ENCODE data around the gene HNRNPA2B1.
"Not testable (repeated sequence)": the region's sequence is repeated elsewhere in the genome, so short reads cannot be mapped to it uniquely, and the experiment has no call there.

HNRNPA2B1 gene

DNA sequence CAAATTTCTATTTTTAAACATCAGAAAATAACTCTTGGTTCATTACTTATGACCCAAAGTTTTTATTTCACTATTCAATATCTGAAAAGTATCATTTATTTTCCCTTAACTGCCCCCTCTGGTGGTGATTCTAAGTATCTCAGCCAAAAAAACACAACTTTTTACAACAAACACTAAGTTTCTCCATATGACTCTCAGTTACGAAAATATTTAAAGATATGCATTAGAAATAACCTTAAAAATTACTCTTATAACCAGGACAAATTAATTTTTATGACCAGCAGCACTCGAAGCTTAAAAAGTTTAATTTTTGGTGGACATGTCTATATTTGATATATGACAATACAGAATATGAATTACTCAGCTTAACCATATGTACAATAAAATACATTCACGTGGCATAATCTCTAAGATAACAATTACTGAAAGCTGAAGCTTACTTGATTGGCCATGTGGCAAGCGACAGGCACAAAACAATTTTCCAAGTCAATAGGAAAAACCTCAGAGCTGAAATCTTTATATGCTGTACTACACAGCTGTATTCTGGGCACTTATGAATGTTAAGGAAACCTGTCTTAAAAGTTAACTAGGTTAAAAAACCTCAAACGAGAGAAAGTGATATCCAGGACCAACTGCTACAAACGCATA is 2.3 kb downstream of the HNRNPA2B1 start:
- no peak for DNase-seq (ENCODE audit: low read depth in 2 of 2)

DNA sequence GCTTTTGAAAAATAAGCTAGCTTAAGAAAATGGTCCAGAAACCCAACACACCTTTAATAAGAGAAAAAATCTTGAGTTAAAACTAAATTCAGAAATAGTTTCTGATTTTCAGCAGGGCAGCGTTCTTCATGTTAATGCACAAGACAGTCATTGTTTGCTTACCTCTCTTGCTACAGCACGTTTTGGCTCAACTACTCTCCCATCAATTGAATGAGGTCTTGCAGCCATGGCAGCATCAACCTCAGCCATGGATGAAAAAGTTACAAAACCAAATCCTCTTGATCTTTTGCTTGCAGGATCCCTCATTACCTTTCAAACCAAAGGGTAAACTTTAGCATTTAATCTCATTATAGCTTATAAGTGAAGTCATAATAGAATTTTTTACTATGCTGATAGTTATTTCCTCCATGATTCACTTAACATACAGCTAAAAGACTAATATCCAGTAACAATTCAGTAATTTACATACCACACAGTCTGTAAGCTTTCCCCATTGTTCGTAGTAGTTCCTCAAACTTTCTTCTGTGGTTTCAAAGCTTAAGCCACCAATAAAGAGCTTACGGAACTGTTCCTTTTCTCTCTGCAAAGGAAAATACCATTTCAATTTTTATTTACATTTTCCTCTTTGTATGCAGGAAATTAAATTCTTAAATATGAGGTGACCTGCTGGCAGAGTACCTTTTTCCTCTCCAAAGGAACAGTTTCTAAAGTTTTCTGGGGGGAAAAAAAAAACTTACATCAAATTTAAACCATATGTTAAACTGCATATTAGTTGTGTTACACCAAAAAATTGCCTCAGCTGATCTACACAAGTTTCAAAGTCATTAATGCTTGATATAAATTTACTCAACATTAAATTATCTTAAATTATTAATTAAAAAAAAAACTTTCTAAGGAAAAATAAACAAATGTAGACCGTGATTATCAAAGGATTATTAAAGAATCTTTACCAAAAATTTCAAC is 3.1 kb downstream of the HNRNPA2B1 start:
- no peak for DNase-seq (ENCODE audit: low read depth in 2 of 2)

DNA sequence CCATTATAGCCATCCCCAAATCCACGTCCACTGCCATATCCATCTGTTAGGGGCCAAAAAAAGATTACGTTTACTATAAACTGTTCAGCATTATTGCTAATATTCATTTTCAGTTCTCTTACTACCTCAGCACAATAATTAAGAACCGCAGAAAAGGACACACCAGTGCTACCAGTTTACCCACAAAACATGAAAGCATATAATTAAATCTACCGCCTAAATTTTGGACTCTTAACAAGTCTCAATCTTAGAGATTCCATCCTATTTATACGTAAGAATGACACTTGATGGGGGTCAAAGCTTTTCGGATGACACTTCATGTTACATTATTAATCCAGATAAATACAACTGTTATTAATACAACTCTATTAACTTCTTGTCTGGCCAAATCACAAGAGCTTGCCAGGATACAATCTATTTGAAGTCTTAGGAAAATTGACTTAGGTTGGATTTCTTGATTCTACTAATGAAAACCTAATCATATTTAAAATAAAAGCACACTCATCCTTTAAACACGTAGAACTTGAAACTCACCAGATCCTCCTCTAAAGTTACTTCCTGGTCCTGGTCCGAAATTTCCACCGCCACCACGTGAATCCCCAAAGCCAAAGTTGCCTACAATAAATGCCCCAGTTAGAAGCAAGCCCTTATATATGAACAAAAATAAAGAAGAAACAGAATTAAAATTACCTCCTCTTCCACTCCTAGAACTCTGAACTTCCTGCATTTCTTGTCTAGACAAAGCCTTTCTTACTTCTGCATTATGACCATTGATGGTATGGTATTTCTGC is 4.5 kb downstream of the HNRNPA2B1 start:
- no peak for DNase-seq (ENCODE audit: low read depth in 2 of 2)

DNA sequence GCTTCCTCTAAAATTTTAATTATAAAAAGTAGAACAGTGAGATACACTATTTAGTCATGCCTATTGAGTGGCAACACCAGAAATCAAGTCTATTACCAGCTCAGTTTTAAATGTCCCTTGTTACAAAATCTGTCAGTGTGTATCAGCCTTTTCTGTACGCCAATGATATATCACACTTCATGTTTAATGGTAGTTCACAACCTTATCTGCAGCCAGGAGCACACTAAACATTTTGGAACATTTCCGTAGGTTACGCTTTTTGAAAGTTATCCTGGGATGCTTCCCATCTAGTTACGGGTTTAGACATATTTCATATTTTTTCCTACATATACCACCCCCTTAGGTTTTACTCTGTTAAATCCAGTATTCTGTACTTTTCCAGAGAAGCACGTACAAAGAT is 5.4 kb downstream of the HNRNPA2B1 start:
- DNase-seq (ENCODE audit: low read depth in 2 of 2): no peak

DNA sequence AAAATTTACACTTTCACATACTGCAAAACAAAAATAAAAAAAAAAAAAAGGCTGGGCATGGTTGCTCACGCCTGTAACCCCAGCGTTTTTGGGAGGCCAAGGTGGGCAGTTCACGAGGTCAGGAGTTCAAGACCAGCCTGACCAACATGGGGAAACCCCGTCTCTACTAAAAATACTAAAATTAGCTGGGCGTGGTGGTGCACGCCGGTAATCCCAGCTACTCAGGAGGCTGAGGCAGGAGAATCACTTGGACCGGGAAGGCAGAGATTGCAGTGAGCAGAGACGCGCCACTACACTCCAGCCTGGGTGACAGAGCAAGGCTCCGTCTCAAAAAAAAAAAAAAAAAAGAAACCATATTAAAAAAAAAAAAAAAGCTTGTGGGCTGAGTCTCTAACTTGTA is 5.8 kb downstream of the HNRNPA2B1 start:
- DNase-seq (ENCODE audit: low read depth in 2 of 2): not testable (repeated sequence)

DNA sequence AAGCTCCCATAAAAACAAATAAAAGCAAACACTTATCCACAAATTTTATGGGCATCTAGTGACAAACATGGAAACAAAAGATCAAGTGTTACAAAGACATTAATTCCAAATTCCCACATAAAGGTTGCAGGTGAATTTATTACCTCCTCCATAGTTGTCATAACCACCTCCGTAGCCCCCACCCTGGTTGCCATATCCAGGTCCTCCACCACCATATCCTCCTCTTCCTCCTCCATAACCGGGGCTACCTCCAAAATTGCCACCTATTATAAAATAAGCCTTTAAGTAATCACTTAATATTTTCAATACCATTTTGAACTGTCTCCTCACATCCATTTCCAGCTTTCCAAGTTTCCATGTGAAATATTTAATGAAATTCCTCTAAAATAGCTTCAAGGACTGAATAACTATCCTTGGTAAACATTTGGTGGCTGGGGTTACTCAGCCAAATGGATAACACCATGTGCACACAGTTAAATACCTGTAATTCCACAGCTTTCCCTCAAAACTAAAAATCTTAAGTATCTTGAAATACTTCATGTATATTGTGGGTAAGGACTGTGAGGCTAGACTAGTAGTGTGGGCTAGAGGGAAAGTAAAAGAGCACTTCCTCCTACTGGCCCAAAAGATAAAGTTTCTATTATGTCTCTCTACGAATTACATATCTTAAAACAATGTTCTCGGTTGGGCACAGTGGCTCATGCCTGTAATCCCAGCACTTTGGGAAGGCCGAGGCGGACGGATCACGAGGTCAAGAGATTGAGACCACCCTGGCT is 6.9 kb downstream of the HNRNPA2B1 start:
- DNase-seq (ENCODE audit: low read depth in 2 of 2): no peak

DNA sequence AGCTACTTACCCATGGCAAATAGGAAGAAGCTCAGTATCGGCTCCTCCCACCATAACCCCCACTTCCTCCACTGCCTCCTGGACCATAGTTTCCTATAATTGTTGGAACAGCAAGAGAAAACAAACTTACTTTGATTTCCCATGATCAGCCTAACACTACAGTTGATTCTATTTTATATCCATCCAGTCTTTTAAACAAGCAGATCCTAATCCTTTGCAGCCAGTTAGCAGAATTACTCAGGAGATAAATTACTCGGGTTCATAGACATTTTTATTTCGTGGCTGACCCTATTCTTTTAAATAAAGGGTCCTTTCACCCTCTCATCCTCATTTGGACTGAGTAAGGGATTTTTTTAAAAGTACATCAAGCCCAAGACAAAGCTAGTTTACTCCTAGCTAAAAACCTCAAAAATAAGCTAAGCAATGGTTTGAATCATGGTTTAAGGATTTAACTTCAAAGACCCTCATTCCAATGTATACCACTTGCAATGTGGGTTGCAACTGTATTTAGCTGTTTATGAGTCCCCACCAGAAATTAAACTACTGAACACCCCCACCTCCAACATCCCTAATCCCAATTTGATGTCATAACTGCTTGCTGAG is 8.0 kb downstream of the HNRNPA2B1 start:
- no peak for DNase-seq (ENCODE audit: low read depth in 2 of 2)

DNA sequence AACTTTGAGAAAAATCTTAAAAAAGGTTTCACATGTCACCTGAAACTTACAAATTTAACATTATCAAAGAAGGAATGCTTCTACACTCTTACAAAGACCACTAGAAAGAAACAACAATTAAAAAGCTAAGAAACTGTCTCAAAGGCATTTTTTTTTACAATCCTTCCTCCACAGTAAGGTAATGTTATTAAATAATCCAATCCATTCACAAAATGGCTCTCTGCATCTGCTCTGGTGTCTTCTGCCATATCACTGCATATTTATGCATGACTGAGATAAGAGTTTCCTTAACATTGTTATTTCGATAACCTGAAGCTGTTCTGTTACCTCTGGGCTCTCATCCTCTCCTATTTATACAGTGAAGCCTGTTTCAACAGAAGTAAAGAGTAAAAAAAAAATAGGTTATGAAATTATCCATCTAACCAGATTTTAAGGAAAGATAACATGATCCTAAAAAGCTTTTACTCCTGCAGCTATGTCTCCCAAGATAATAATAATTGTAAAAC is 8.5 kb downstream of the HNRNPA2B1 start:
- DNase-seq (ENCODE audit: low read depth in 2 of 2): no peak

DNA sequence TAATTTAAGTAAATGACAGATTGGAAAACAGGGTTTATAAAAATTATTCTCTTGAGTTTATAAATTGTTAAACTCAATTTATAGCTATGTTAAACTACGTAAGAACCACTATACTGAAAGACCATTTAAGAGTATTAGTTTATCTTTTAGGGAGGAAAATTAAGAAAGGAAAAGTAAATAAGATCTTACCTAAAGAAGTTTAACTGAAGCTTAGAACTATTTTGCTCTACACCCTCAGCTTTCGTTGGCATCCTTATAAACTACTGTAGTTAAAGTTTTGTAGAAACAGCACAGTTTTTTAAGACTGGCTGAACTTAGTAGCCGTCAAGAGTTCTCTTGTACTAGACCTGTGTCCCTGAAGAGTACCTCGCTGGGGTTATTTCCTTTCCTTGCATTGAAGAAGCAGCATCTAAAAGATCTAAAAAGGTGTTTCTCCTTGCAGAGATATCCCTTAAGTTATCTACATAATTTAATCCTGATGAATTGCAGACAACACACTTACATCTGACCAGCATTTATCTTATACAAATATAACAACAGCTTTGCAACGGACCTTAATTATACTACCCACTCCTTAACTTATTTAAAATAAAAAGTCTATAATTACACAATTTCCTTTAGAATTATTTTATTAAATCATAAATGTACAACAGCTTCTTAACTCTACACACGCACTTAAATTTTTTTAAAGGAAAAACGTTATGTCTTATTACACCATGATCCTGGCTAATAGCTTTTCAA is 9.1 kb downstream of the HNRNPA2B1 start:
- DNase-seq (ENCODE audit: low read depth in 2 of 2): no peak

DNA sequence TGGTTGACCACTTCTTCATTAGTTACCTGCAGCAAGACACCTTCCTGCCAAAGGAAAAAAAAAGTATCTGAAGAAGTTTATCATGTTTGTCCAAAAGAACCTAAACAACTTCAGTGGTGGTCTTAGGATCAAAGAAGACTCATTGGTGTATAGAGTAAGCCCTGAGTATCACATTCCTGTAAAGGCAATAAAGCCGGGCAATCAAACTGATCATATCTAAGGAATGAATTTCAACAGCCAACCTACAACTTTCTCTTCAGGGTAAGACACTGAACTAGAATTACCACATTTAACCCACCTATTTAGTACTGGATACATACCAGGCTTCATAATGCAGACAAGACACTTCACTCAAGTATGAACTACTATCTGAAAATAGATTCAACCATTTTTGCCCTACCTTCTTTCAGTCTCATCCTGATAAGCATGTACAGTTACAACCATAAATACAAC is 10.1 kb downstream of the HNRNPA2B1 start:
- no peak for DNase-seq (ENCODE audit: low read depth in 2 of 2)

DNA sequence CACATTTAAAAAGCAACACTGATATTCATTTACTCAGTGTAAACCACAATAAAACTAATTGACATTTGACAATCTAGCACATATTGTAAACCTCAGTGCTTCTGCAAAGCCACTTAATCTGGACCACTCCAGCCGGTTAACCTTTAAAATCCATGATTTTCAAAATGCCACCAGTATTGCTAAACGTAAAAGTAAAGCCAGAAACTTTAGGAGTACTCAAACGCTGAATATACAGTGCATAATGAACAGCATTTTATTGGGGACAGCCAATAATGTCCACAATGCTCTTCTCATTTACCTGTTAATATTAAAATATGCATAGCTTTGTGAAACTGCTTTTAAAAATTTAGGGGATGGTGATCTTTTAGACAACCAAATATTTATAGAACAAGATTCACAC is 10.8 kb downstream of the HNRNPA2B1 start:
- no peak for DNase-seq (ENCODE audit: low read depth in 2 of 2)

DNA sequence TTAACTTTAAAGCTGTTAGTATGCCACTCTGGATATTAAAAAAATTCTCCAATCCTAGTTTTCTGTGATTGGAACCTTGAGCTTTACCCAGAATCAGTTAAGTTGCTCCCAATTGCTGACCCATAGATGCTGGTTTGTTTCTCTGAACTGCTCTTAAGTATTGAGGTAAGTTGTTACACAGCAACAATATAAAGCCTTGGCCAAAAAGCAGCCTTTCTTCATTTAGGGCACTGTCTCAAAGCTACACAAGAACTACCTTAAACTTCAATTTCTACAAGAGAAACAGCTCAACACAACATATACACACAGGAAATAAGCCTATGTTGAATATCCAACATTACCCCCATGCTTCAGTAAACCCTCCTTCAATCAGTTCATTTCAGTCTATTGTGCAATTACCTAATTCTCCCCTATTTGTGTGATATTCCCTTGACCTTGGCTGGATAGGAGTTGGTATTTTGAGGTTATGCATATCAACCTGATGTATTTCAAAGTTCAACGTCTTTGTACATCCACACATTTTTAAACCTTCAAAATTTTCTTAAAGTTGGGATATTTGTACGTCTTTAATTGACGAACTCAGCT is 11.5 kb downstream of the HNRNPA2B1 start:
- no peak for DNase-seq (ENCODE audit: low read depth in 2 of 2)

DNA sequence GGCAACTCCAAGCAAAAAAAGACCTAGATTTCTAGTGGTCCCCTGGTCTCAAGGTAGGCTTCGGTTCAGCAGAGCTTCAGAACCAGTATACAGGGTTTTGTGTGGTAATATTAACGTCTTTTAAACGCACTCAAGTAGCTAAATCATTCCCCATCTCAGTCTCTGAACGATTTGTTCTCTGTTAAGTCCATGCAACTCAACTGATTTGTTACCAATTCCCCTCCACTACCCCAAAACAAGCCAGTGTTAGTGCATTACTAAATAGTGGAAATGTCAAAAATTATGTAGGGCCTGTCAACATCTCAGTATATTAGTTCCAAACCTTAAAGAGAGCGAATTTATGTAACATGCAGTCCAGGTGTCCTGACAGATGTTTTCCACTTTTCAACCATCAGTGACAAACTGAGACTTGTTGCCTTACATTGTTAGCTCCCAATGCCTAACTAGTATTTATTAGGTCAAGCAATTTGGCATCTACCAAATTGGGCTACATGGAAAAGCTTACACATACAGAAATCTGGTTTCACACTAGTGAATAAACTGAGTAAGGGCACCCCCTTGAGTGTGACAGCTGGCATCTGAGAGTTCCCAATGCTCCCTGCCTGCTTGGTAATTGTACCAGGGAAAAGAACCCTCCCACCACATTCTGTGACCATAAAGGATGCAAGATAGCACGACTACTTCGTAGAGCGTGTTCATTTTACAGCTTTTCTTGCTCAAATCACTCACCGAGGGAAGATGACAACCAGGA is 12.2 kb downstream of the HNRNPA2B1 start:
- no peak for DNase-seq (ENCODE audit: low read depth in 2 of 2)

DNA sequence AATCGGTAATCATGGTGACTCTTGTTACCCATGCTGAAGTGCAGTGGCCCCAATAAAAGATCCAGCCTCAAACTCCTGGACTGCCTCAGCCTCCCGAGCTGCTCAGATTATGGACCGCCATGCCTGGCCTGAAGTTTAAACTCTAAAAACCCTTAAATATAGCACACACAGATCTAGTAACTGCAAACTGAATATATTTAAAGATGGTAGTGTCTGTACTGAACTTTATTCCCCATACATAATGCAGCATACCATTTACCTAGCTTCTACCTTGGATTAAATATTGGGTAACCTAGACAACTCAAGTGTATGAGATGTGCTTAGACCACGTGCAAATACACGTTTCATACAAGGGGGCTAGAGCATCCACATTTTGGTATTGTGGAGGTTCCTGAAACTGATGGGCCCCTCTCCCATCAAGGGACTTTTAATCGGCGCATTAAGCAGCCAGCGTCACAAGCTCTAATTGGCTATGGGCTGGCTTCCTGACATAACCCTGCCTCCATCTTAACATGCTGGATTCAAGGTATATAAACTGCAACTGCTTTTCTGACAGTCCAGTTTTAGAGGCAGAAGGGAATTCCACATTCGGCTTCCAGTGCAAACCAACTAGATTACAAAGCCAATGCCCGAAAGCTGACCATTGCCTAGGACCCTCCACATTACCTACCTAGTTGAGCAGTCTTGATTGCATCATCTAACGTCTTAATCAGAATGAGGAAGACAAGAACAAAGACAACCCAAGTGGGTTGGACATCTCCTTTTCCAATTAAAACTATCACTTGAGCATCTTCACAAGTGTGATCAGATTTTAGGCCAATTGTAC is 13.0 kb downstream of the HNRNPA2B1 start:
- no peak for DNase-seq (ENCODE audit: low read depth in 2 of 2)

DNA sequence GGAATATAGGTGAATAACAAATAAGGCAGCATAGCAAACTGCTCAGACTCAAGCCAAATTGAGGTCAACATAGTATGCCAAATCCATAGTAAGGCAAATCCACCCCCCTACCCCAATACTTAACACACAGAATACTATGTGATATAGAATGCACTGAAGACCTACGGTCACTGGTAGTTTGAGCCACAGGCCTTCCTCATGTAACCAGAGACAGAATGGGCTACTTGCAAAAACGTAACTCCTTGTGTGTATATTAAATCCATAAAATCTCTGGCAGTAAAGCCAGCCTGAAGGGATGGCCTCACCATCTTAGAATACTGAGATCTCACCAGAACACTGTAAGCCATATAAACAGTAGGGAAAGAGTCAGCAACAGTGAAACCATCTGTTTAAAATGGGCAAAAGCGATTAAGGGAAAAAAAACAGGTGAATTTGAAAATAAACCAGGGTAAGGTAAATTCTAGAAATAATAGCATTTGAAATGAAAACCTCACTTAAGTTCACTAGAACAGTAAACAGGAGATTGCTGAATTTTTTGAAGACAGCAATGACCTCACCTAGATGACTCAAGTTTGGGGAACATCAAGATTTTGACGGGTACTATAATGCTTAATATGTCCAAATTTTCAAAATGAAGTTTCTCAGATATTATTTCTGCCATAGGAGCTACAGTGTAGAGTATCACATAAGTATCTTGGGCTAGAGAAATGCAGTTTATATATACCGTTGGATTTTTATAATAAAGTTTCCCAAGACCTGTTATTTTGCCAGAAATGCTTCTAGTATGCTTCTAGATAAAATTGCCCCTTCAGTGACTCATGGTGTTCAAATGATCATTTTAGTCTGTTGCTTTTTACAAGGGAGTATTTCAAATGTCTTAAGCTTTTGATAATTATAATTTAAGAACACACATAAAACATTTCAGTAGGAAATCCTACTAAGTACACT is 13.9 kb downstream of the HNRNPA2B1 start:
- DNase-seq (ENCODE audit: low read depth in 2 of 2): no peak

DNA sequence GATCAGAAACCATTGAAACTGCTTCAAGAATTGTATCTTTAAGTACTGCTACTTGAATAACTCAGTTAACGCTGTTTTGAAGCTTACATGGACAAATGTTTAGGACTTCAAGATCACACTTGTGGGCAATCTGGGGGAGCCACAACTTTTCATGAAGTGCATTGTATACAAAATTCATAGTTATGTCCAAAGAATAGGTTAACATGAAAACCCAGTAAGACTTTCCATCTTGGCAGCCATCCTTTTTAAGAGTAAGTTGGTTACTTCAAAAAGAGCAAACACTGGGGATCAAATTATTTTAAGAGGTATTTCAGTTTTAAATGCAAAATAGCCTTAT is 14.7 kb downstream of the HNRNPA2B1 start:
- no peak for DNase-seq (ENCODE audit: low read depth in 2 of 2)
